GM12801 (cell line): ENCODE data around the gene BCAR1.

Source experiments
- TF ChIP-seq, protein P1 (sequence below): IDR thresholded peaks from one replicate; pipeline ENCODE4 v1.5.1; 2011; ENCODE audit warnings: control low read depth; ENCODE audit not compliant: insufficient read length; ENCODE audit errors: extremely low read depth

BCAR1 gene, protein sequence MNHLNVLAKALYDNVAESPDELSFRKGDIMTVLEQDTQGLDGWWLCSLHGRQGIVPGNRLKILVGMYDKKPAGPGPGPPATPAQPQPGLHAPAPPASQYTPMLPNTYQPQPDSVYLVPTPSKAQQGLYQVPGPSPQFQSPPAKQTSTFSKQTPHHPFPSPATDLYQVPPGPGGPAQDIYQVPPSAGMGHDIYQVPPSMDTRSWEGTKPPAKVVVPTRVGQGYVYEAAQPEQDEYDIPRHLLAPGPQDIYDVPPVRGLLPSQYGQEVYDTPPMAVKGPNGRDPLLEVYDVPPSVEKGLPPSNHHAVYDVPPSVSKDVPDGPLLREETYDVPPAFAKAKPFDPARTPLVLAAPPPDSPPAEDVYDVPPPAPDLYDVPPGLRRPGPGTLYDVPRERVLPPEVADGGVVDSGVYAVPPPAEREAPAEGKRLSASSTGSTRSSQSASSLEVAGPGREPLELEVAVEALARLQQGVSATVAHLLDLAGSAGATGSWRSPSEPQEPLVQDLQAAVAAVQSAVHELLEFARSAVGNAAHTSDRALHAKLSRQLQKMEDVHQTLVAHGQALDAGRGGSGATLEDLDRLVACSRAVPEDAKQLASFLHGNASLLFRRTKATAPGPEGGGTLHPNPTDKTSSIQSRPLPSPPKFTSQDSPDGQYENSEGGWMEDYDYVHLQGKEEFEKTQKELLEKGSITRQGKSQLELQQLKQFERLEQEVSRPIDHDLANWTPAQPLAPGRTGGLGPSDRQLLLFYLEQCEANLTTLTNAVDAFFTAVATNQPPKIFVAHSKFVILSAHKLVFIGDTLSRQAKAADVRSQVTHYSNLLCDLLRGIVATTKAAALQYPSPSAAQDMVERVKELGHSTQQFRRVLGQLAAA

DNA sequence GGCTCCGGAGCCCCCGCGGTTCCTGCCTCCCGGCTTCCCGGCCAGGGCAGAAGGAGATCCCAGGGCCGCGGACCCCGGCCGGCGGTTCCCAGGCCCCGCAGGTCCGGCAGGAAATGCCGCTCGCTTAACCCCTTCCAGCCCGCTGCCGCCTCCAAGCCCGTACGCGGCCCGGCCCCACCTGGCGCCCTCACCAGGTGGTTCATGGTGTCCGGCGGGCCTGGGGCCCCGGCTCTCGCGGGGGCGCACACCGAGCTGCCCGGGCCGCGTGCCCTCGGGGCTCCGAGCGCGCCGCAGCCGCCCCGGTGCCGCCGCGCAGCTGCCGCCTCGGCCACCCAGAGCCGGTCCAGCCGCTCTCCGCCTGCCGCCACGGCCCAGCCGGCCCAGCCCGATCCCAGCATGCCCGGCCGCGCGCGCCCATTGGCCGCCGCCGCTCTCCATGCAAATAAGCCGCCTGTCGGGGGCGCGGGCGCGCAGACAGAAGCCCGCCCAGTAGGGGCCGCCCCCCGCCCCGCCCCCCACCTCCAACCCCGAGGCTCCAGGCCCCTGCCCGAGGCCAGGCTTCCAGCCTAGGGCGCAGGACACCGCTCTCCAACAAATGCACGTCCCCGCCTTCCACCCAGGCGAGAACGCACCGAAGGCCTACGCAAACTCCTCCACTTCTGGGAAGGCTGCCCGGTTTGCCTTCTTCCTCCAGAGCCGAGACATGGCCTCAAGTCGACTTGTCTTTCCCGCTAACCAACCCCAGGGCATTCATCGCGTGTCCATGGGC, at the start of gene BCAR1:
Gene BCAR1 (minus strand): TSS at position 345 of the 769 bp plus-strand sequence. CDS start 142 bp downstream, at position 203.
- TF ChIP-seq, protein P1, sequence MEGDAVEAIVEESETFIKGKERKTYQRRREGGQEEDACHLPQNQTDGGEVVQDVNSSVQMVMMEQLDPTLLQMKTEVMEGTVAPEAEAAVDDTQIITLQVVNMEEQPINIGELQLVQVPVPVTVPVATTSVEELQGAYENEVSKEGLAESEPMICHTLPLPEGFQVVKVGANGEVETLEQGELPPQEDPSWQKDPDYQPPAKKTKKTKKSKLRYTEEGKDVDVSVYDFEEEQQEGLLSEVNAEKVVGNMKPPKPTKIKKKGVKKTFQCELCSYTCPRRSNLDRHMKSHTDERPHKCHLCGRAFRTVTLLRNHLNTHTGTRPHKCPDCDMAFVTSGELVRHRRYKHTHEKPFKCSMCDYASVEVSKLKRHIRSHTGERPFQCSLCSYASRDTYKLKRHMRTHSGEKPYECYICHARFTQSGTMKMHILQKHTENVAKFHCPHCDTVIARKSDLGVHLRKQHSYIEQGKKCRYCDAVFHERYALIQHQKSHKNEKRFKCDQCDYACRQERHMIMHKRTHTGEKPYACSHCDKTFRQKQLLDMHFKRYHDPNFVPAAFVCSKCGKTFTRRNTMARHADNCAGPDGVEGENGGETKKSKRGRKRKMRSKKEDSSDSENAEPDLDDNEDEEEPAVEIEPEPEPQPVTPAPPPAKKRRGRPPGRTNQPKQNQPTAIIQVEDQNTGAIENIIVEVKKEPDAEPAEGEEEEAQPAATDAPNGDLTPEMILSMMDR: no peak

DNA sequence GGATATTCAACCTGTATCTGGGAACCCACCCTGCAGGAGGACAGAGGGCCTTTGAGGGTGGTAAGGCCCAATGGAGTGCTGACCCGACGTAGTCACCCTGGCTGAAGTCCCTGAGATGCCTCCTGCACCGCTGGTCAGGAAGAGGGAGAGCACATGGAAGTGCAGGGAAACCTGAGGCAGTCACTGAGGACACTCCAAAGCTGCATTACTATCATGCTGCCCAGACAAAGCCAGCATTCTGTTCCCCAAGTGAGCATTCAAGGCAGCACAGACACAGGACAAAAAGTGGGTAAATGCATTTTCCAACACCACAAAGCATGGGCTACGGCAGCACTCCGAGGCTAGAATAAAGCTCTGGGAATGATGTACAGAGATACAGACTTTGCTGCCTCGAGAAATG, 46.8 kb upstream of the BCAR1 start:
- TF ChIP-seq, protein P1: no peak

DNA sequence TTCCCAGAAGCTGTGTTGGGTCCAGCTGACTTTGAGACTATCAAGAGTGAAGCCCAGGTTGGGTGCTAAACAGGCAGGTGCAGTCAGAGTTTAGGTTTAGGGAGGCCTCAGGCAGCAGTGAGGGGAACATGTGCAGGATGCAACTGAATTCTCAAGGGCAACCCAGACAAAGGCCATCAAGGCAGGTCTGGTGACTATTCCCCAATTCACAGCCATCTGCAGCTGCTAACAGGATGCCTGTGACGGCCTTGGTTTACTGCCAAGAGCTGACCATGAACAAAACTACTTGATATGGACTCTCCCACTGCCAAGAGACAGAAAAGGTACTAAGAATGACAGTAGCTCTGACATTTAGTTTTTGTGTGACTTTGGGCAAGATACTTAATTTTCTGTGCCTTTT, 45.2 kb upstream of the BCAR1 start:
- TF ChIP-seq, protein P1: no peak

DNA sequence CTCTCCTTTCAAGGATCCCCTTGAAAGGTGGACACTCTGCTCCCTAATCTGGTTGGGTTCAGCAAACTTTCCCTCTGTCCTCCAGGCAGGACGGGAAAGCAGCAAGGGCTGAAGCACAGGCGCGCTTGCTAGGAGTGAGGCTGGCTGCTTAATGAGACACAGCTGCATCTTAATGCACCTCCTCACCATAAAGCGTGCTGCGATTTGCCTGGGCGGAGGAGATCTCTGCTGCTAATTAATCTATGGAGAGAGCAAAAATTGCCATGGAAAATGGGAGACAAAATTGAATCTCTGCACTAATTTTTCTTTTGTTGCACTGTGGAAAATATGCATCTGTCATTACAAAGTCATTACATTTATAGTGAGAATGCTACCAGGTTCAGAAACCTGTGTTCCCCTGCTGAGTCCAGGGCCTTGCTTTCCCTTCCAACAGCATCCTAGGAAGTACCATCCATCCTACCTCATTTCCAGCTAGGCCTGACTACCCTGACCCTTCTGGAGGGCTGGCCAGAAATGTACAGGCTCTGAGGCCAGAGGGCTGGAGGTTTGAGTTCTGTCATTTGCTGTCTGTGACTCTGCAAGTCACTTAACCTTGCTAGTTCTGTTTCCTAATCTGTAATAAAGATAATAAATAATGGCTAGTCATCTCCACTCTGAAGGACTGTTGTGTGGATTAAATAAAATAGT, 43.5 kb upstream of the BCAR1 start:
- TF ChIP-seq, protein P1: no peak

DNA sequence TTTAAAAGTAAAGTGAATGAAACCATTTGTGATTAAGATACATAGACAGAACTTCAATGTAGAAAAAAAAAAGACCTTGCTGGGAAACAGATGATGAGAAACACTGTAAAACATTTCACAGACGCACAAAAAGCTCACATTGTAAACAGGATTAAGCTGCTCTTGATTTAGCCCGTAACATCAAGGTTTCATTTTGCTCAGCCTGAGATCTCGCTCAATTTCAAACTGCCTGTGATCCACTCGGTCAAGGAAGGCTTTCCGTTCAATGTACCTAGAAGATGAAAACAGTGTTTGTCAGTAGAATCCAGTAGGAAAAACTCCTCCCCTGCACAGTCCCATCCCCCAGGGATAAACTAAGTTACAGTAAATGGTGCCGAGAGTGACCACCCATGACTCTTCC, 42.3 kb upstream of the BCAR1 start:
- TF ChIP-seq, protein P1: no peak

DNA sequence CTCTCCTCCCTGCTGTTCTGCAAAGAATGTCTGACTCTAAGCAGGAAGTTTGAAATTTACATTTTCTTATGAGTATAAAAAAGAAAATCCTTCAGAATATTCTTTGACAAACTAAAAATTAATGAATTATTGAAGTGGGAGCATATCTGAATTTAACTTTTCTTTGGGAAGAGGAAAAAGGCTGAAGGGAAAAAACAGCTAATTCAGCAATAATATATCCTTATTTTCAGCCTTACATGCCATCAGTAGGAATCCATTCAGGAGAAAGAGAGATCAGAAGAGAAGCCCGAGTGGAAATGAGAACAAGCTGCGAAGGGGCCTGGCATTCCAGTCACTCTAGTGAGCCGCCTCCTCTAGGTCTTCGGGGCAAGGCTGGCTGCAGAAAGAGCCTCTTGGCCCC, 41.7 kb upstream of the BCAR1 start:
- TF ChIP-seq, protein P1: no peak
